ENCODE results near the gene SENP3. TPM values are rescaled to one million over a fixed set of nuclear protein-coding genes. Genes with fewer than 3 reads are reported as not detected.

The SENP3 gene
- total and polyA plus RNA-seq, 2 of the 13 experiments (the other 11 are each of a cell fraction or from before 2014, with no cell fraction given), result 55.8 to 75.4 TPM

DNA sequence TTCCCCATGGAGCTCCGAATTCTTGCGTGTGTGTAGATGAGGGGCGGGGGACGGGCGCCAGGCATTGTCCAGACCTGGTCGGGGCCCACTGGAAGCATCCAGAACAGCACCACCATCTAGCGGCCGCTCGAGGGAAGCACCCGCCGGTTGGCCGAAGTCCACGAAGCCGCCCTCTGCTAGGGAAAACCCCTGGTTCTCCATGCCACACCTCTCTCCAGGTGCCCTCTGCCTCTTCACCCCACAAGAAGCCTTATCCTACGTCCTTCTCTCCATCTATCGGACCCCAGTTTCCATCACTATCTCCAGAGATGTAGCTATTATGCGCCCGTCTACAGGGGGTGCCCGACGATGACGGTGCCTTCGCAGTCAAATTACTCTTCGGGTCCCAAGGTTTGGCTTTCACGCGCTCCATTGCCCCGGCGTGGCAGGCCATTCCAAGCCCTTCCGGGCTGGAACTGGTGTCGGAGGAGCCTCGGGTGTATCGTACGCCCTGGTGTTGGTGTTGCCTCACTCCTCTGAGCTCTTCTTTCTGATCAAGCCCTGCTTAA is 617 bp upstream of the SENP3 start (continued):
- TF ChIP-seq, protein P1, sequence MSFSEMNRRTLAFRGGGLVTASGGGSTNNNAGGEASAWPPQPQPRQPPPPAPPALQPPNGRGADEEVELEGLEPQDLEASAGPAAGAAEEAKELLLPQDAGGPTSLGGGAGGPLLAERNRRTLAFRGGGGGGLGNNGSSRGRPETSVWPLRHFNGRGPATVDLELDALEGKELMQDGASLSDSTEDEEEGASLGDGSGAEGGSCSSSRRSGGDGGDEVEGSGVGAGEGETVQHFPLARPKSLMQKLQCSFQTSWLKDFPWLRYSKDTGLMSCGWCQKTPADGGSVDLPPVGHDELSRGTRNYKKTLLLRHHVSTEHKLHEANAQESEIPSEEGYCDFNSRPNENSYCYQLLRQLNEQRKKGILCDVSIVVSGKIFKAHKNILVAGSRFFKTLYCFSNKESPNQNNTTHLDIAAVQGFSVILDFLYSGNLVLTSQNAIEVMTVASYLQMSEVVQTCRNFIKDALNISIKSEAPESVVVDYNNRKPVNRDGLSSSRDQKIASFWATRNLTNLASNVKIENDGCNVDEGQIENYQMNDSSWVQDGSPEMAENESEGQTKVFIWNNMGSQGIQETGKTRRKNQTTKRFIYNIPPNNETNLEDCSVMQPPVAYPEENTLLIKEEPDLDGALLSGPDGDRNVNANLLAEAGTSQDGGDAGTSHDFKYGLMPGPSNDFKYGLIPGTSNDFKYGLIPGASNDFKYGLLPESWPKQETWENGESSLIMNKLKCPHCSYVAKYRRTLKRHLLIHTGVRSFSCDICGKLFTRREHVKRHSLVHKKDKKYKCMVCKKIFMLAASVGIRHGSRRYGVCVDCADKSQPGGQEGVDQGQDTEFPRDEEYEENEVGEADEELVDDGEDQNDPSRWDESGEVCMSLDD (CRISPR knock-in tag; IDR thresholded peaks at IDR 0.05; ENCODE audit: borderline replicate concordance), result no peak
- no peak; the same call in 1 of the 2 replicates for TF ChIP-seq ZNF446 (CRISPR knock-in tag; IDR thresholded peaks at IDR 0.05)
- no peak for TF ChIP-seq JARID2 (CRISPR knock-in tag; IDR thresholded peaks at IDR 0.05; ENCODE audit: insufficient replicate concordance)
- TF ChIP-seq SSRP1 (CRISPR knock-in tag; IDR thresholded peaks at IDR 0.05), result no peak
- TF ChIP-seq, protein P2, sequence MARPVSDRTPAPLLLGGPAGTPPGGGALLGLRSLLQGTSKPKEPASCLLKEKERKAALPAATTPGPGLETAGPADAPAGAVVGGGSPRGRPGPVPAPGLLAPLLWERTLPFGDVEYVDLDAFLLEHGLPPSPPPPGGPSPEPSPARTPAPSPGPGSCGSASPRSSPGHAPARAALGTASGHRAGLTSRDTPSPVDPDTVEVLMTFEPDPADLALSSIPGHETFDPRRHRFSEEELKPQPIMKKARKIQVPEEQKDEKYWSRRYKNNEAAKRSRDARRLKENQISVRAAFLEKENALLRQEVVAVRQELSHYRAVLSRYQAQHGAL (CRISPR knock-in tag; IDR thresholded peaks at IDR 0.05; ENCODE audit: not compliant biosample characterization), result no peak
- TF ChIP-seq, protein P3, sequence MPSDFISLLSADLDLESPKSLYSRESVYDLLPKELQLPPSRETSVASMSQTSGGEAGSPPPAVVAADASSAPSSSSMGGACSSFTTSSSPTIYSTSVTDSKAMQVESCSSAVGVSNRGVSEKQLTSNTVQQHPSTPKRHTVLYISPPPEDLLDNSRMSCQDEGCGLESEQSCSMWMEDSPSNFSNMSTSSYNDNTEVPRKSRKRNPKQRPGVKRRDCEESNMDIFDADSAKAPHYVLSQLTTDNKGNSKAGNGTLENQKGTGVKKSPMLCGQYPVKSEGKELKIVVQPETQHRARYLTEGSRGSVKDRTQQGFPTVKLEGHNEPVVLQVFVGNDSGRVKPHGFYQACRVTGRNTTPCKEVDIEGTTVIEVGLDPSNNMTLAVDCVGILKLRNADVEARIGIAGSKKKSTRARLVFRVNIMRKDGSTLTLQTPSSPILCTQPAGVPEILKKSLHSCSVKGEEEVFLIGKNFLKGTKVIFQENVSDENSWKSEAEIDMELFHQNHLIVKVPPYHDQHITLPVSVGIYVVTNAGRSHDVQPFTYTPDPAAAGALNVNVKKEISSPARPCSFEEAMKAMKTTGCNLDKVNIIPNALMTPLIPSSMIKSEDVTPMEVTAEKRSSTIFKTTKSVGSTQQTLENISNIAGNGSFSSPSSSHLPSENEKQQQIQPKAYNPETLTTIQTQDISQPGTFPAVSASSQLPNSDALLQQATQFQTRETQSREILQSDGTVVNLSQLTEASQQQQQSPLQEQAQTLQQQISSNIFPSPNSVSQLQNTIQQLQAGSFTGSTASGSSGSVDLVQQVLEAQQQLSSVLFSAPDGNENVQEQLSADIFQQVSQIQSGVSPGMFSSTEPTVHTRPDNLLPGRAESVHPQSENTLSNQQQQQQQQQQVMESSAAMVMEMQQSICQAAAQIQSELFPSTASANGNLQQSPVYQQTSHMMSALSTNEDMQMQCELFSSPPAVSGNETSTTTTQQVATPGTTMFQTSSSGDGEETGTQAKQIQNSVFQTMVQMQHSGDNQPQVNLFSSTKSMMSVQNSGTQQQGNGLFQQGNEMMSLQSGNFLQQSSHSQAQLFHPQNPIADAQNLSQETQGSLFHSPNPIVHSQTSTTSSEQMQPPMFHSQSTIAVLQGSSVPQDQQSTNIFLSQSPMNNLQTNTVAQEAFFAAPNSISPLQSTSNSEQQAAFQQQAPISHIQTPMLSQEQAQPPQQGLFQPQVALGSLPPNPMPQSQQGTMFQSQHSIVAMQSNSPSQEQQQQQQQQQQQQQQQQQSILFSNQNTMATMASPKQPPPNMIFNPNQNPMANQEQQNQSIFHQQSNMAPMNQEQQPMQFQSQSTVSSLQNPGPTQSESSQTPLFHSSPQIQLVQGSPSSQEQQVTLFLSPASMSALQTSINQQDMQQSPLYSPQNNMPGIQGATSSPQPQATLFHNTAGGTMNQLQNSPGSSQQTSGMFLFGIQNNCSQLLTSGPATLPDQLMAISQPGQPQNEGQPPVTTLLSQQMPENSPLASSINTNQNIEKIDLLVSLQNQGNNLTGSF (CRISPR knock-in tag; IDR thresholded peaks at IDR 0.05), result no peak
- TF ChIP-seq ZNF30 (CRISPR knock-in tag; IDR thresholded peaks at IDR 0.05), result no peak
- TF ChIP-seq, protein P4, sequence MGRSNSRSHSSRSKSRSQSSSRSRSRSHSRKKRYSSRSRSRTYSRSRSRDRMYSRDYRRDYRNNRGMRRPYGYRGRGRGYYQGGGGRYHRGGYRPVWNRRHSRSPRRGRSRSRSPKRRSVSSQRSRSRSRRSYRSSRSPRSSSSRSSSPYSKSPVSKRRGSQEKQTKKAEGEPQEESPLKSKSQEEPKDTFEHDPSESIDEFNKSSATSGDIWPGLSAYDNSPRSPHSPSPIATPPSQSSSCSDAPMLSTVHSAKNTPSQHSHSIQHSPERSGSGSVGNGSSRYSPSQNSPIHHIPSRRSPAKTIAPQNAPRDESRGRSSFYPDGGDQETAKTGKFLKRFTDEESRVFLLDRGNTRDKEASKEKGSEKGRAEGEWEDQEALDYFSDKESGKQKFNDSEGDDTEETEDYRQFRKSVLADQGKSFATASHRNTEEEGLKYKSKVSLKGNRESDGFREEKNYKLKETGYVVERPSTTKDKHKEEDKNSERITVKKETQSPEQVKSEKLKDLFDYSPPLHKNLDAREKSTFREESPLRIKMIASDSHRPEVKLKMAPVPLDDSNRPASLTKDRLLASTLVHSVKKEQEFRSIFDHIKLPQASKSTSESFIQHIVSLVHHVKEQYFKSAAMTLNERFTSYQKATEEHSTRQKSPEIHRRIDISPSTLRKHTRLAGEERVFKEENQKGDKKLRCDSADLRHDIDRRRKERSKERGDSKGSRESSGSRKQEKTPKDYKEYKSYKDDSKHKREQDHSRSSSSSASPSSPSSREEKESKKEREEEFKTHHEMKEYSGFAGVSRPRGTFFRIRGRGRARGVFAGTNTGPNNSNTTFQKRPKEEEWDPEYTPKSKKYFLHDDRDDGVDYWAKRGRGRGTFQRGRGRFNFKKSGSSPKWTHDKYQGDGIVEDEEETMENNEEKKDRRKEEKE (IDR thresholded peaks at IDR 0.05), result no peak
- TF ChIP-seq RNF2 (conservative IDR thresholded peaks at IDR 0.05; ENCODE audit: low read depth), result no peak
- no peak for TF ChIP-seq FOXA3 (CRISPR knock-in tag; IDR thresholded peaks at IDR 0.05)
- no peak for TF ChIP-seq MED8 (CRISPR knock-in tag; IDR thresholded peaks at IDR 0.05; ENCODE audit: insufficient replicate concordance)
- no peak for TF ChIP-seq KLF9 (CRISPR knock-in tag; IDR thresholded peaks at IDR 0.05; ENCODE audit: low read depth)
- TF ChIP-seq, protein P5, sequence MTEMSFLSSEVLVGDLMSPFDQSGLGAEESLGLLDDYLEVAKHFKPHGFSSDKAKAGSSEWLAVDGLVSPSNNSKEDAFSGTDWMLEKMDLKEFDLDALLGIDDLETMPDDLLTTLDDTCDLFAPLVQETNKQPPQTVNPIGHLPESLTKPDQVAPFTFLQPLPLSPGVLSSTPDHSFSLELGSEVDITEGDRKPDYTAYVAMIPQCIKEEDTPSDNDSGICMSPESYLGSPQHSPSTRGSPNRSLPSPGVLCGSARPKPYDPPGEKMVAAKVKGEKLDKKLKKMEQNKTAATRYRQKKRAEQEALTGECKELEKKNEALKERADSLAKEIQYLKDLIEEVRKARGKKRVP (CRISPR knock-in tag; IDR thresholded peaks at IDR 0.05), result no peak
- TF ChIP-seq, protein P6, sequence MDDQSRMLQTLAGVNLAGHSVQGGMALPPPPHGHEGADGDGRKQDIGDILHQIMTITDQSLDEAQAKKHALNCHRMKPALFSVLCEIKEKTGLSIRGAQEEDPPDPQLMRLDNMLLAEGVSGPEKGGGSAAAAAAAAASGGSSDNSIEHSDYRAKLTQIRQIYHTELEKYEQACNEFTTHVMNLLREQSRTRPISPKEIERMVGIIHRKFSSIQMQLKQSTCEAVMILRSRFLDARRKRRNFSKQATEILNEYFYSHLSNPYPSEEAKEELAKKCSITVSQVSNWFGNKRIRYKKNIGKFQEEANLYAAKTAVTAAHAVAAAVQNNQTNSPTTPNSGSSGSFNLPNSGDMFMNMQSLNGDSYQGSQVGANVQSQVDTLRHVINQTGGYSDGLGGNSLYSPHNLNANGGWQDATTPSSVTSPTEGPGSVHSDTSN (CRISPR knock-in tag; IDR thresholded peaks at IDR 0.05; ENCODE audit: borderline replicate concordance), result no peak
